Putamen (tissue), 1 donor: Measurements from ENCODE around the gene DOCK2.
"Not testable (repeated sequence)": the region's sequence is repeated elsewhere in the genome, so short reads cannot be mapped to it uniquely, and the experiment has no call there.

Source experiments
- DNase-seq: peaks from one replicate; pipeline ENCODE4 v3.0.0-alpha.2; 2016; ENCODE audit warnings: low spot score

Gene DOCK2

GRCh38 chr5:169637085-169637548 is at the start of gene DOCK2:
Gene DOCK2 (plus strand): TSS chr5:169637275. CDS start chr5:169637327, 52 bp downstream.
- DNase-seq = peak; percentile 7

DNA sequence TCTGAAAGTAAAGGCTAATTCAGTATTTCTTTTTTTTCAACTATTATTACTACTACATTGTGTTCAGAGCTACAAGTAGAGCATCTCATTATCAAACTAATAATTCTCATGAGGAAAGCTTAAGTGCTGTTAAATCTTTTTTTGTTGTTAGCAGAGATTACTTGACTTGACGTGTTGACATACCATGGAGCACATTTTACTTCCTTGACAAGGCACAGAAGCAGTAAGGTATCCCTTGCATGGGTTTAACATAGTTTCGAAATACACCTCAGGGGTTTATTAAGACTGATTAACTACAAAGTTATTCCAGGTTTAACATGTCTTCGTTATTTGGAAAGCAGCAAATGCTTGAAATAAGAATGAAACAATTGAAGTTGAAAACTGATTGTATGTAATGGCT is 46.5 kb upstream of the DOCK2 start:
- DNase-seq = no peak

GRCh38 chr5:169591636-169592035 is 45.4 kb upstream of the DOCK2 start:
- no peak for DNase-seq

- DNase-seq = no peak
Observed at GRCh38 chr5:169592937-169593650, 44.0 kb upstream of the DOCK2 start.

GRCh38 chr5:169595172-169595820 is 41.8 kb upstream of the DOCK2 start:
- no peak for DNase-seq

- no peak for DNase-seq
Observed at GRCh38 chr5:169599451-169599850, 37.6 kb upstream of the DOCK2 start.

GRCh38 chr5:169602535-169602934 is 34.5 kb upstream of the DOCK2 start:
- no peak for DNase-seq

DNA sequence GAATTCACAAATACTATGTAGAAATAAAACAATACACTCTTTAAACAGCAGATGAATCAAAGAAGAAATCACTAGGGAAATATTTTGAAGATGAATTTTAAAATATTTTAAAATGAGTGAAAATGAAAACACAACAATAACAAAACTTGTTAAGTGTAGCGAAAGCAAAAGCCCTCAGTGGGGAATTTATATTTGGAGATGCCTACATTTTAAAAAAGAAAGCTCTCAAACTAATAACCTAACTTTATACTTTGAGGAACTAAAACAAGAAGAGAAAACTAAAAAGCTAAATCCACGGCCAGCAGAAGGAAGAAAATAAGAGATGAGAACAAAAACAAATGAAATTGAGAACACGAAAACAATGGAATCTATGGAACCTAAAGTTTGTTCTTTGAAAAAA is 30.8 kb upstream of the DOCK2 start:
- no peak for DNase-seq

DNA sequence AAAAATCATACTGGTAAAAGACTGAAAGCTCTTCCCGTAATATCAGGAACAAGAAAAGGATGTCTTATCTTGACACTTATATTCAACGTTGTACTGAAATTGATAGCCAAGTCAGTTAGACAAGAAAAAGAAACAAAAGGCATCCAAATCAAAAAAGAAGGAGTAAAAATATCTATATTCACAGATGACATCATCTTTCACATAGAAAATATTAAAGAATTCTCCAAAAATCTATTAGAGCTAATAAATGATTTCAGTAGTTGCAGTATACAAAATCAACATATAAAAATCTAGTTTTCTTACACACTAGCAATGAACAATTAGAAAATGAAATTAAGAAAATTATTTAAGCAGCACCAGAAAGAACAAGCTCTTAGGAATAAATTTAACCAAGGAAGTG is 29.2 kb upstream of the DOCK2 start:
- DNase-seq = no peak

DNA sequence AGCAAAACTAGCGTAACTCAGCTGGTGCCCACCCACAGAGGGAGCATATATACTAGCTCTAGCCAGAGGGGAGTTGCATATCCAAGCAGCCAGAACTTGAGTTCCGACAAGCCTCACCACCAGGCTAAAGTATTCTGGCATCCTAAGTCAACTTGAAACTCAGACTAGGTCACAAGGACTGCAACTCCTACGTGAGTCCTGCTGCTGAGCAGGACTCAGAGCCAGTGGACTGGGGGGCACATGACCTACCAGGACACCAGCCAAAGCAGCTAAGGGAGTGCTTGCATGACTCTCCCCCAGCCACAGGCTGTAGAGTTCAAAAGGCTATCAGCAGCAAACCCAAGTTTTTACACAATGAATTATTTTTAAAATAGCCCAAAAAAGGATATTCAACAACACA is 27.4 kb upstream of the DOCK2 start:
- DNase-seq = no peak

GRCh38 chr5:169610606-169611005 is 26.5 kb upstream of the DOCK2 start:
- DNase-seq = no peak

- no peak for DNase-seq
Observed at GRCh38 chr5:169615561-169615960, 21.5 kb upstream of the DOCK2 start.

- DNase-seq = not testable (repeated sequence)
Observed at GRCh38 chr5:169624307-169624706, 12.8 kb upstream of the DOCK2 start.

DNA sequence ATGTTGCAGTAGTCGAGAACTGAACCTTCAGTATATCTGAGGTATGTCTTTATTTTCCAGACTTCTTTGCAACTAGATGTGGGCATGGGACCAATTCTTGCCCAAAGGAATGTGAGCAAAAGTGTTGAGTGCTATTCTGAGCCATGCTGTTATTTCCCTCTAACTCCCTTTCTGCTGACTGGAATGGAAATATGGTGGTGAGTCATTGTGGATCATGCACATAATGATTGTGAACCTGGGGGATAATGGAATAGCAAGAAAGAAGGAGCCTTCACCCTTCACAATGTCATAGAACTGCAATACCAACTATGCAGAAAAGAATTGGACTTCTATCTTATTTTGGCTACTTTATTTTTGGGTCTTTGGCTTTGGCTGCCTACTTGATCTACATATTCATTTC is 10.3 kb upstream of the DOCK2 start:
- DNase-seq = no peak

DNA sequence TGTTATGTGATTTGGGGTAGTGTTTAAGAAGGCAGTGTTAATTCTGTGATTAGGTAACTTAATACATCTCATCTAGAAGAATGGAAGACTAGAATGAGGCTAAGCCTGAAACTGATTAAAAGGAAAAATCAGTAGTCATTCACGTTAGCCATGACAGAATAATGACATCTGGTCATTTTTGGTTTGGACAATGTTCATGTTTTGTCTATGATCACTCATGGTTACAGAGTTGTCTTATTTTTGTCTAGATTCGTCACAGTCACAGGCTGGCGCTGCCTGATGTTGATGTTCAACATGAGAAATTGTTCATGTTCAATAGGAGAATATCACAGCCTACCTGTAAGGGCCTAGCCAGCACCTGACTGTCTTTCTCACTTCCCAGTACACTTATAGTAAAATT is 9.5 kb upstream of the DOCK2 start:
- DNase-seq = no peak

DNA sequence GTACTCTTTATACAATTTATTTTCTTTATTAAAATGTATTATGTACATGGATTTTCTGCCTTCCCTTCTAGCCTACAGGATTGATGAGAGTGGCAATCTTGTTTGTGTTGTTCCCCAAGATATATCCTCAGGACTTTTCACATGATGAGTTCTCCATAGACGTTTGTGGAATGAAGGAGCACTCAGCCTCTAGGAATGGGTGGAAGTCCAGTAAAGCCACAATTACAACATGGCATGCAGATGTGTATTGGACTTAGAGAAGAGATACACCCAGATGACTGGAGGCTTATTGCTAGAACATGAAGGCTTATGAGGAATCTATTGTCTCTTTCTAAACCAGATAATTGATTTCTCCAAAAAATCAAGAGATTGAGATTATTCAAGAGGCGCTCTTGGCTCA is 8.2 kb upstream of the DOCK2 start:
- no peak for DNase-seq

- DNase-seq = no peak
Observed at GRCh38 chr5:169629847-169630548, 7.1 kb upstream of the DOCK2 start.

GRCh38 chr5:169631360-169631759 is 5.7 kb upstream of the DOCK2 start:
- no peak for DNase-seq

- DNase-seq = no peak
Observed at GRCh38 chr5:169632946-169633345, 4.1 kb upstream of the DOCK2 start.

GRCh38 chr5:169634606-169635005 is 2.5 kb upstream of the DOCK2 start:
- no peak for DNase-seq

- no peak for DNase-seq
Observed at GRCh38 chr5:169635936-169636335, 1.1 kb upstream of the DOCK2 start.

- DNase-seq = no peak
Observed at GRCh38 chr5:169636477-169637084, 494 bp upstream of the DOCK2 start.
